AG04449 (cell line): Measurements from ENCODE around the gene NUMB.

ENCODE experiments used
- CTCF ChIA-PET: fragments of 350-600 bp; formaldehyde crosslinking; extraction: SDS; loops from one replicate; lab custom pipeline; 2021; ENCODE audit warnings: antibody characterized with exemption; lab: Yijun Ruan, JAX
- POLR2A ChIA-PET: fragments of 400-600, 350-600 bp; formaldehyde crosslinking; extraction: SDS; loops from one replicate; lab custom pipeline; 2020; ENCODE audit warnings: antibody characterized with exemption, inconsistent platforms; lab: Yijun Ruan, JAX
- DNase-seq: peaks from one replicate; pipeline ENCODE4 v3.0.0-alpha.2; 2010; ENCODE audit warnings: low read depth, low spot score
- H3K4me3 ChIP-seq: 2 replicates; pipeline ENCODE4 v1.5.1; 2011; ENCODE audit warnings: low read depth, mild to moderate bottlenecking, control low read depth, low read length
- CTCF ChIP-seq: IDR thresholded peaks from one replicate; pipeline ENCODE4 v1.5.1; 2011; ENCODE audit warnings: mild to moderate bottlenecking, moderate library complexity, low read length, control low read depth, inconsistent platforms; ENCODE audit not compliant: insufficient read depth; ENCODE audit errors: missing control alignments

NUMB gene

GRCh38 chr14:73258845-73259611 is 199.3 kb downstream of the NUMB start:
- ChIA-PET CTCF (no interaction called here), POLR2A (no interaction called here)
- TF ChIP-seq CTCF, result no peak
- no peak overlapping the region for H3K4me3 ChIP-seq
- DNase-seq, result no peak

GRCh38 chr14:73258076-73258475 is 200.3 kb downstream of the NUMB start:
- no peak for DNase-seq
- ChIA-PET POLR2A (no interaction called here), CTCF (no interaction called here)
- H3K4me3 ChIP-seq, result no peak overlapping the region
- TF ChIP-seq CTCF, result no peak

GRCh38 chr14:73255693-73256225 is 202.6 kb downstream of the NUMB start:
- DNase-seq, result no peak
- no peak overlapping the region for H3K4me3 ChIP-seq
- no peak for TF ChIP-seq CTCF
- CTCF ChIA-PET, result interaction anchor here (0.9 kb wide), 1 partner anchor 216 kb away, joined by 3 read pairs; no protein-coding TSS in a partner anchor
- POLR2A ChIA-PET, result interaction anchor here (0.5 kb wide), 1 partner anchor 294 kb away, joined by 4 read pairs; no protein-coding TSS in a partner anchor

- no peak overlapping the region for H3K4me3 ChIP-seq
- POLR2A ChIA-PET, result no interaction called here
- TF ChIP-seq CTCF, result no peak
- CTCF ChIA-PET, result no interaction called here
- DNase-seq, result no peak
Measured at GRCh38 chr14:73255005-73255400, 203.3 kb downstream of the NUMB start.

- H3K4me3 ChIP-seq, result no peak overlapping the region
- POLR2A ChIA-PET, result no interaction called here
- DNase-seq, result no peak
- CTCF ChIA-PET, result interaction anchor here (0.6 kb wide), 1 partner anchor 26 kb away, joined by 3 read pairs; no protein-coding TSS in a partner anchor
- TF ChIP-seq CTCF, result no peak
Measured at GRCh38 chr14:73254247-73255004, 203.9 kb downstream of the NUMB start.

GRCh38 chr14:73253721-73254120 is 204.6 kb downstream of the NUMB start:
- DNase-seq, result no peak
- no peak overlapping the region for H3K4me3 ChIP-seq
- POLR2A ChIA-PET, result no interaction called here
- CTCF ChIA-PET, result interaction anchor here (0.6 to 0.7 kb wide), 2 partner anchors 27 to 203 kb away, joined by 3 read pairs; no protein-coding TSS in a partner anchor
- no peak for TF ChIP-seq CTCF
